Astrocyte (in vitro differentiated cells and primary cell): ENCODE results near the gene NUP98.

Experiments used
- CTCF ChIP-seq: IDR thresholded peaks from 2 replicates; pipeline ENCODE4 v1.5.1; 2011; ENCODE audit warnings: low read depth, mild to moderate bottlenecking, inconsistent platforms, low read length, moderate library complexity; ENCODE audit not compliant: insufficient read depth
- EZH2 ChIP-seq: IDR thresholded peaks from 2 replicates; pipeline ENCODE4 v1.6.1; 2012; ENCODE audit warnings: mild to moderate bottlenecking, low read length, inconsistent platforms; ENCODE audit not compliant: insufficient read depth

GRCh38 chr11:3773180-3773579 lies 24.2 kb downstream of the NUP98 start:
- no peak for TF ChIP-seq CTCF
- no peak for TF ChIP-seq EZH2
